Astrocyte (in vitro differentiated cells and primary cell): ENCODE measurements around the gene CCND2. TPM values are rescaled to one million over a fixed set of nuclear protein-coding genes. Genes with fewer than 3 reads are reported as not detected.

ENCODE experiments used
- DNase-seq: peaks from one replicate; pipeline ENCODE4 v3.0.0-alpha.2; 2010; ENCODE audit warnings: low read depth
- FAIRE-seq: peaks from 2 replicates; lab custom pipeline; 2011; peaks lifted over from hg19 to GRCh38; lab: Jason Lieb, UNC
- H2AFZ ChIP-seq: 2 replicates; pipeline ENCODE4 v1.6.0; 2012; ENCODE audit warnings: low read depth, low read length, inconsistent platforms
- H3K27ac ChIP-seq: 2 replicates; pipeline ENCODE4 v1.5.1; 2011; ENCODE audit warnings: low read depth, low read length, inconsistent platforms
- H3K27me3 ChIP-seq: 2 replicates; pipeline ENCODE4 v1.6.0; 2011; ENCODE audit warnings: low read length, inconsistent platforms; ENCODE audit not compliant: insufficient read depth
- H3K36me3 ChIP-seq: 2 replicates; pipeline ENCODE4 v1.5.1; 2011; ENCODE audit warnings: low read length, inconsistent platforms; ENCODE audit not compliant: insufficient read depth
- H3K4me1 ChIP-seq: 2 replicates; pipeline ENCODE4 v1.5.1; 2011; ENCODE audit warnings: low read length, inconsistent platforms; ENCODE audit not compliant: insufficient read depth
- H3K4me2 ChIP-seq: 2 replicates; pipeline ENCODE4 v1.6.0; 2012; ENCODE audit warnings: low read length, inconsistent platforms
- H3K4me3 ChIP-seq: 2 replicates; pipeline ENCODE4 v1.5.1; 2011; ENCODE audit warnings: low read depth, mild to moderate bottlenecking, low read length, inconsistent platforms; ENCODE audit not compliant: insufficient read depth
- H3K79me2 ChIP-seq: 2 replicates; pipeline ENCODE4 v1.6.0; 2012; ENCODE audit warnings: mild to moderate bottlenecking, low read length, inconsistent platforms; ENCODE audit not compliant: insufficient read depth
- H3K9ac ChIP-seq: 2 replicates; pipeline ENCODE4 v1.6.0; 2012; ENCODE audit warnings: mild to moderate bottlenecking, low read length, inconsistent platforms
- H3K9me3 ChIP-seq: 2 replicates; pipeline ENCODE4 v1.5.1; 2012; ENCODE audit warnings: low read depth, mild to moderate bottlenecking, low read length, inconsistent platforms; ENCODE audit not compliant: insufficient read depth
- H4K20me1 ChIP-seq: 2 replicates; pipeline ENCODE4 v1.6.0; 2012; ENCODE audit warnings: low read length, inconsistent platforms; ENCODE audit not compliant: insufficient read depth
- H3K27ac Mint-ChIP-seq: one replicate; pipeline ENCODE4 v1.8.0; 2021; ENCODE audit warnings: mild to moderate bottlenecking, mixed read lengths; ENCODE audit not compliant: unreplicated experiment
- H3K27me3 Mint-ChIP-seq: one replicate; pipeline ENCODE4 v1.8.0; 2021; ENCODE audit warnings: low read depth, mixed read lengths; ENCODE audit not compliant: unreplicated experiment
- H3K36me3 Mint-ChIP-seq: one replicate; pipeline ENCODE4 v1.8.0; 2021; ENCODE audit warnings: low read depth, mixed read lengths; ENCODE audit not compliant: unreplicated experiment
- H3K4me1 Mint-ChIP-seq: one replicate; pipeline ENCODE4 v1.8.0; 2021; ENCODE audit warnings: low read depth, mixed read lengths; ENCODE audit not compliant: unreplicated experiment
- H3K4me3 Mint-ChIP-seq: one replicate; pipeline ENCODE4 v1.8.0; 2021; ENCODE audit warnings: mild to moderate bottlenecking, moderate library complexity, mixed read lengths; ENCODE audit not compliant: unreplicated experiment
- H3K9me3 Mint-ChIP-seq: one replicate; pipeline ENCODE4 v1.8.0; 2021; ENCODE audit warnings: mild to moderate bottlenecking, mixed read lengths; ENCODE audit not compliant: unreplicated experiment
- CTCF ChIP-seq: IDR thresholded peaks from 2 replicates; pipeline ENCODE4 v1.5.1; 2011; ENCODE audit warnings: low read depth, mild to moderate bottlenecking, inconsistent platforms, low read length, moderate library complexity; ENCODE audit not compliant: insufficient read depth
- EZH2 ChIP-seq: IDR thresholded peaks from 2 replicates; pipeline ENCODE4 v1.6.1; 2012; ENCODE audit warnings: mild to moderate bottlenecking, low read length, inconsistent platforms; ENCODE audit not compliant: insufficient read depth
- total RNA-seq: library from RNA; stranded (reverse); gene quantifications from 2 replicates; pipeline ENCODE4 v1.2.1, GENCODE V29; 2021

The CCND2 gene
- total RNA-seq, 1 donor from 2014 or later = 726 TPM

- Histone ChIP-seq H3K9me3 (no peaks in the 10 kb centered on the region), H4K20me1 (no peaks in the 10 kb centered on the region), H3K79me2 (no peaks in the 10 kb centered on the region), H3K4me1 (no peaks in the 10 kb centered on the region), H3K4me3 (no peak overlapping the region), H3K4me2 (no peak overlapping the region), H3K27ac (no peak overlapping the region), H3K36me3 (no peaks in the 10 kb centered on the region), H2AFZ (no peak overlapping the region), H3K9ac (no peak overlapping the region), H3K27me3 (no peaks in the 10 kb centered on the region)
- TF ChIP-seq EZH2 (no peak), CTCF (no peak)
- Mint-ChIP-seq H3K9me3 (peaks cover 4% of the 10 kb centered on the region), H3K4me1 (no peaks in the 10 kb centered on the region), H3K36me3 (peaks cover 2% of the 10 kb centered on the region), H3K27me3 (peaks cover 48% of the 10 kb centered on the region), H3K27ac (no peak overlapping the region), H3K4me3 (no peak overlapping the region)
- no peak for FAIRE-seq
- no peak for DNase-seq
These were observed 48.0 kb upstream of the CCND2 start for GRCh38 chr12:4225571-4225970.

GRCh38 chr12:4227046-4227445 is 46.5 kb upstream of the CCND2 start:
- H3K79me2 ChIP-seq = no peaks in the 10 kb centered on the region
- H3K4me3 Mint-ChIP-seq = no peak overlapping the region
- H3K9me3 Mint-ChIP-seq = peaks cover 8% of the 10 kb centered on the region
- no peak overlapping the region for H3K27ac ChIP-seq
- FAIRE-seq = no peak
- H3K4me1 Mint-ChIP-seq = no peaks in the 10 kb centered on the region
- H2AFZ ChIP-seq = no peak overlapping the region
- no peaks in the 10 kb centered on the region for H3K36me3 ChIP-seq
- no peaks in the 10 kb centered on the region for H4K20me1 ChIP-seq
- H3K9me3 ChIP-seq = no peaks in the 10 kb centered on the region
- no peak overlapping the region for H3K4me3 ChIP-seq
- H3K36me3 Mint-ChIP-seq = peaks cover 2% of the 10 kb centered on the region
- no peak overlapping the region for H3K9ac ChIP-seq
- H3K27me3 ChIP-seq = no peaks in the 10 kb centered on the region
- peaks cover 57% of the 10 kb centered on the region for H3K27me3 Mint-ChIP-seq
- H3K4me2 ChIP-seq = no peak overlapping the region
- H3K4me1 ChIP-seq = no peaks in the 10 kb centered on the region
- no peak for DNase-seq
- TF ChIP-seq EZH2 = no peak
- no peak for TF ChIP-seq CTCF
- no peak overlapping the region for H3K27ac Mint-ChIP-seq

- no peak for TF ChIP-seq CTCF
- TF ChIP-seq EZH2 = no peak
- Histone ChIP-seq H2AFZ (no peak overlapping the region), H3K9me3 (no peaks in the 10 kb centered on the region), H3K4me2 (no peak overlapping the region), H3K4me3 (no peak overlapping the region), H4K20me1 (no peaks in the 10 kb centered on the region), H3K36me3 (no peaks in the 10 kb centered on the region), H3K79me2 (no peaks in the 10 kb centered on the region), H3K27ac (no peak overlapping the region), H3K9ac (no peak overlapping the region), H3K27me3 (no peaks in the 10 kb centered on the region), H3K4me1 (no peaks in the 10 kb centered on the region)
- no peak overlapping the region for H3K27ac Mint-ChIP-seq
- FAIRE-seq (no peak), DNase-seq (no peak)
- peaks cover 4% of the 10 kb centered on the region for H3K36me3 Mint-ChIP-seq
- H3K4me3 Mint-ChIP-seq = no peak overlapping the region
- peaks cover 68% of the 10 kb centered on the region for H3K27me3 Mint-ChIP-seq
- H3K9me3 Mint-ChIP-seq = peaks cover 8% of the 10 kb centered on the region
- no peaks in the 10 kb centered on the region for H3K4me1 Mint-ChIP-seq
These were observed 45.4 kb upstream of the CCND2 start for GRCh38 chr12:4228122-4228580.
